Activated gamma-delta T cell (primary cell): ENCODE results near the gene HACL1.

Experiments used
- DNase-seq: peaks from one replicate; lab custom pipeline; 2025; lab: John Stamatoyannopoulos, UW

The HACL1 gene

GRCh38 chr3:15523660-15524417 lies 77.5 kb downstream of the HACL1 start:
- no peak for DNase-seq

GRCh38 chr3:15522016-15522415 lies 79.4 kb downstream of the HACL1 start:
- no peak for DNase-seq

GRCh38 chr3:15521573-15521965 lies 79.8 kb downstream of the HACL1 start, which contains the start of gene COLQ:
TSS of gene COLQ (minus strand) at chr3:15521706. CDS start at chr3:15521625, 81 bp downstream.
- no peak for DNase-seq

GRCh38 chr3:15520804-15521572 lies 80.4 kb downstream of the HACL1 start:
- DNase-seq: no peak

GRCh38 chr3:15520185-15520584 lies 81.2 kb downstream of the HACL1 start:
- no peak for DNase-seq

GRCh38 chr3:15519096-15519495 lies 82.3 kb downstream of the HACL1 start:
- no peak for DNase-seq

- no peak for DNase-seq
Observed at GRCh38 chr3:15514663-15515340, 86.6 kb downstream of the HACL1 start.

- no peak for DNase-seq
Observed at GRCh38 chr3:15513810-15514662, 87.3 kb downstream of the HACL1 start.

GRCh38 chr3:15513116-15513515 lies 88.3 kb downstream of the HACL1 start:
- no peak for DNase-seq

GRCh38 chr3:15512166-15512565 lies 89.2 kb downstream of the HACL1 start:
- DNase-seq: no peak

GRCh38 chr3:15511156-15511555 lies 90.2 kb downstream of the HACL1 start:
- no peak for DNase-seq
